WTC11 (cell line): Measurements from ENCODE around the gene PTPRG.

ENCODE experiments used
- CREB1 ChIP-seq: sonication (generic); formaldehyde crosslinking; IDR thresholded peaks from 2 replicates; pipeline ENCODE4 v1.8.0; 2023; ENCODE audit warnings: mild to moderate bottlenecking, missing genetic modification reagents
- CREM ChIP-seq: sonication (generic); formaldehyde crosslinking; IDR thresholded peaks from 2 replicates; pipeline ENCODE4 v1.8.1; 2022; ENCODE audit warnings: mild to moderate bottlenecking, missing genetic modification reagents, moderate library complexity
- FOXK1 ChIP-seq: sonication (generic); formaldehyde crosslinking; IDR thresholded peaks from 2 replicates; pipeline ENCODE4 v1.8.0; 2022; ENCODE audit warnings: mild to moderate bottlenecking, moderate library complexity, missing genetic modification reagents
- JUN ChIP-seq: sonication (generic); formaldehyde crosslinking; IDR thresholded peaks from 2 replicates; pipeline ENCODE4 v1.8.0; 2023; ENCODE audit warnings: mild to moderate bottlenecking, missing genetic modification reagents
- TP53 ChIP-seq: sonication (generic); formaldehyde crosslinking; IDR thresholded peaks from 2 replicates; pipeline ENCODE4 v1.8.1; 2023; ENCODE audit warnings: mild to moderate bottlenecking, missing genetic modification reagents
- TF ChIP-seq, protein P1 (sequence below): sonication (generic); formaldehyde crosslinking; IDR thresholded peaks from 2 replicates; pipeline ENCODE4 v1.8.1; 2023; ENCODE audit warnings: mild to moderate bottlenecking, missing genetic modification reagents
- TF ChIP-seq, protein P2 (sequence below): fragments of 200-600 bp; IDR thresholded peaks from 2 replicates; pipeline ENCODE4 v1.8.0; 2022; ENCODE audit warnings: antibody characterized with exemption
- TF ChIP-seq, protein P3 (sequence below): sonication (generic); formaldehyde crosslinking; IDR thresholded peaks from 2 replicates; pipeline ENCODE4 v1.8.1; 2023; ENCODE audit warnings: mild to moderate bottlenecking, missing genetic modification reagents, moderate library complexity
- TF ChIP-seq, protein P4 (sequence below): sonication (generic); formaldehyde crosslinking; conservative IDR thresholded peaks from 2 replicates; pipeline ENCODE4 v1.8.1; 2023; ENCODE audit warnings: mild to moderate bottlenecking, low read depth, missing genetic modification reagents, moderate library complexity

DNA sequence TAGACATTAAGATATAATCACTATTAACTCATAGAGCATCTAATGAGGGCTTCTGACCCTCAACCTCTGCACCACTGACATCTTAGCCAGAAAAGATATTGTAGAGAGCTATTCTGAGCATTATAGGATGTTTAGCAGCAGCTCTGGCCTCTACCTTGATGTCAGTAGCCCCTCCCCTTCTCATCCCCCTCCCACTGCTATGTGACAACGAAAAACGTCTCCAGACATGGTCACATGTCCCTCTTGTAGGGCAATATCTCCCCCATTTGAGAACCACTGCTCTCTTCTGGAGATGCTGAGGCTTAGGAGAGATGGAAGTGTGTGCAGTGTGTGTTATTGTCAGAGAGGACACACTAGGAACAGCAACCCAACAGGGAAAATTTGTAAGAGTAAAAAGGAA lies 569.7 kb downstream of the PTPRG start:
- TF ChIP-seq TP53 (no peak), FOXK1 (CRISPR knock-in tag) (no peak), JUN (CRISPR knock-in tag) (no peak), CREB1 (CRISPR knock-in tag) (no peak), CREM (CRISPR knock-in tag) (no peak)
- TF ChIP-seq, protein P1, sequence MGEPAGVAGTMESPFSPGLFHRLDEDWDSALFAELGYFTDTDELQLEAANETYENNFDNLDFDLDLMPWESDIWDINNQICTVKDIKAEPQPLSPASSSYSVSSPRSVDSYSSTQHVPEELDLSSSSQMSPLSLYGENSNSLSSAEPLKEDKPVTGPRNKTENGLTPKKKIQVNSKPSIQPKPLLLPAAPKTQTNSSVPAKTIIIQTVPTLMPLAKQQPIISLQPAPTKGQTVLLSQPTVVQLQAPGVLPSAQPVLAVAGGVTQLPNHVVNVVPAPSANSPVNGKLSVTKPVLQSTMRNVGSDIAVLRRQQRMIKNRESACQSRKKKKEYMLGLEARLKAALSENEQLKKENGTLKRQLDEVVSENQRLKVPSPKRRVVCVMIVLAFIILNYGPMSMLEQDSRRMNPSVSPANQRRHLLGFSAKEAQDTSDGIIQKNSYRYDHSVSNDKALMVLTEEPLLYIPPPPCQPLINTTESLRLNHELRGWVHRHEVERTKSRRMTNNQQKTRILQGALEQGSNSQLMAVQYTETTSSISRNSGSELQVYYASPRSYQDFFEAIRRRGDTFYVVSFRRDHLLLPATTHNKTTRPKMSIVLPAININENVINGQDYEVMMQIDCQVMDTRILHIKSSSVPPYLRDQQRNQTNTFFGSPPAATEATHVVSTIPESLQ = no peak
- TF ChIP-seq, protein P2, sequence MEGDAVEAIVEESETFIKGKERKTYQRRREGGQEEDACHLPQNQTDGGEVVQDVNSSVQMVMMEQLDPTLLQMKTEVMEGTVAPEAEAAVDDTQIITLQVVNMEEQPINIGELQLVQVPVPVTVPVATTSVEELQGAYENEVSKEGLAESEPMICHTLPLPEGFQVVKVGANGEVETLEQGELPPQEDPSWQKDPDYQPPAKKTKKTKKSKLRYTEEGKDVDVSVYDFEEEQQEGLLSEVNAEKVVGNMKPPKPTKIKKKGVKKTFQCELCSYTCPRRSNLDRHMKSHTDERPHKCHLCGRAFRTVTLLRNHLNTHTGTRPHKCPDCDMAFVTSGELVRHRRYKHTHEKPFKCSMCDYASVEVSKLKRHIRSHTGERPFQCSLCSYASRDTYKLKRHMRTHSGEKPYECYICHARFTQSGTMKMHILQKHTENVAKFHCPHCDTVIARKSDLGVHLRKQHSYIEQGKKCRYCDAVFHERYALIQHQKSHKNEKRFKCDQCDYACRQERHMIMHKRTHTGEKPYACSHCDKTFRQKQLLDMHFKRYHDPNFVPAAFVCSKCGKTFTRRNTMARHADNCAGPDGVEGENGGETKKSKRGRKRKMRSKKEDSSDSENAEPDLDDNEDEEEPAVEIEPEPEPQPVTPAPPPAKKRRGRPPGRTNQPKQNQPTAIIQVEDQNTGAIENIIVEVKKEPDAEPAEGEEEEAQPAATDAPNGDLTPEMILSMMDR = no peak
- TF ChIP-seq, protein P3, sequence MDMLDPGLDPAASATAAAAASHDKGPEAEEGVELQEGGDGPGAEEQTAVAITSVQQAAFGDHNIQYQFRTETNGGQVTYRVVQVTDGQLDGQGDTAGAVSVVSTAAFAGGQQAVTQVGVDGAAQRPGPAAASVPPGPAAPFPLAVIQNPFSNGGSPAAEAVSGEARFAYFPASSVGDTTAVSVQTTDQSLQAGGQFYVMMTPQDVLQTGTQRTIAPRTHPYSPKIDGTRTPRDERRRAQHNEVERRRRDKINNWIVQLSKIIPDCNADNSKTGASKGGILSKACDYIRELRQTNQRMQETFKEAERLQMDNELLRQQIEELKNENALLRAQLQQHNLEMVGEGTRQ (CRISPR knock-in tag) = peak; percentile 55
- TF ChIP-seq, protein P4, sequence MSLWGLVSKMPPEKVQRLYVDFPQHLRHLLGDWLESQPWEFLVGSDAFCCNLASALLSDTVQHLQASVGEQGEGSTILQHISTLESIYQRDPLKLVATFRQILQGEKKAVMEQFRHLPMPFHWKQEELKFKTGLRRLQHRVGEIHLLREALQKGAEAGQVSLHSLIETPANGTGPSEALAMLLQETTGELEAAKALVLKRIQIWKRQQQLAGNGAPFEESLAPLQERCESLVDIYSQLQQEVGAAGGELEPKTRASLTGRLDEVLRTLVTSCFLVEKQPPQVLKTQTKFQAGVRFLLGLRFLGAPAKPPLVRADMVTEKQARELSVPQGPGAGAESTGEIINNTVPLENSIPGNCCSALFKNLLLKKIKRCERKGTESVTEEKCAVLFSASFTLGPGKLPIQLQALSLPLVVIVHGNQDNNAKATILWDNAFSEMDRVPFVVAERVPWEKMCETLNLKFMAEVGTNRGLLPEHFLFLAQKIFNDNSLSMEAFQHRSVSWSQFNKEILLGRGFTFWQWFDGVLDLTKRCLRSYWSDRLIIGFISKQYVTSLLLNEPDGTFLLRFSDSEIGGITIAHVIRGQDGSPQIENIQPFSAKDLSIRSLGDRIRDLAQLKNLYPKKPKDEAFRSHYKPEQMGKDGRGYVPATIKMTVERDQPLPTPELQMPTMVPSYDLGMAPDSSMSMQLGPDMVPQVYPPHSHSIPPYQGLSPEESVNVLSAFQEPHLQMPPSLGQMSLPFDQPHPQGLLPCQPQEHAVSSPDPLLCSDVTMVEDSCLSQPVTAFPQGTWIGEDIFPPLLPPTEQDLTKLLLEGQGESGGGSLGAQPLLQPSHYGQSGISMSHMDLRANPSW (CRISPR knock-in tag) = no peak
